GM23248 (cell line): ENCODE data around the gene HBS1L. TPM values are rescaled to one million over a fixed set of nuclear protein-coding genes. Genes with fewer than 3 reads are reported as not detected.

Source experiments
- DNase-seq: peaks from one replicate; pipeline ENCODE4 v3.0.0-alpha.2; 2015
- H2AFZ ChIP-seq: fragments of 200-600 bp; sonication (generic); 2 replicates; pipeline ENCODE4 v1.6.1; 2016; ENCODE audit warnings: antibody characterized with exemption
- H3F3A ChIP-seq: fragments of 200-600 bp; sonication (generic); 2 replicates; pipeline ENCODE4 v1.6.1; 2016; ENCODE audit warnings: mild to moderate bottlenecking, antibody characterized with exemption, mixed run types; ENCODE audit not compliant: insufficient read depth
- H3K27ac ChIP-seq: fragments of 200-600 bp; sonication (generic); 2 replicates; pipeline ENCODE4 v1.5.1; 2016; ENCODE audit warnings: mild to moderate bottlenecking
- H3K27me3 ChIP-seq: fragments of 200-600 bp; sonication (generic); replicated peaks from 2 replicates; pipeline ENCODE4 v1.6.1; 2016; ENCODE audit warnings: mild to moderate bottlenecking; ENCODE audit not compliant: insufficient read depth
- H3K36me3 ChIP-seq: fragments of 200-600 bp; sonication (generic); 2 replicates; pipeline ENCODE4 v1.6.1; 2016; ENCODE audit warnings: low read depth, mild to moderate bottlenecking
- H3K4me1 ChIP-seq: fragments of 200-600 bp; sonication (generic); 2 replicates; pipeline ENCODE4 v1.6.1; 2016; ENCODE audit warnings: mild to moderate bottlenecking; ENCODE audit not compliant: insufficient read depth
- H3K4me2 ChIP-seq: fragments of 200-600 bp; sonication (generic); one replicate; pipeline ENCODE4 v1.6.1; 2016; ENCODE audit warnings: mild to moderate bottlenecking; ENCODE audit not compliant: unreplicated experiment
- H3K4me3 ChIP-seq: fragments of 200-600 bp; sonication (generic); 2 replicates; pipeline ENCODE4 v1.5.1; 2016; ENCODE audit warnings: mild to moderate bottlenecking
- H3K79me2 ChIP-seq: fragments of 200-600 bp; sonication (generic); 2 replicates; pipeline ENCODE4 v1.6.1; 2016; ENCODE audit warnings: mild to moderate bottlenecking; ENCODE audit not compliant: insufficient read depth
- H3K9ac ChIP-seq: fragments of 200-600 bp; sonication (generic); 2 replicates; pipeline ENCODE4 v1.6.1; 2016; ENCODE audit warnings: mild to moderate bottlenecking
- H3K9me2 ChIP-seq: fragments of 200-600 bp; sonication (generic); 2 replicates; pipeline ENCODE4 v1.6.1; 2016; ENCODE audit warnings: mixed run types, mild to moderate bottlenecking, moderate library complexity; ENCODE audit not compliant: insufficient read depth
- H3K9me3 ChIP-seq: fragments of 200-600 bp; sonication (generic); one replicate; pipeline ENCODE4 v1.6.1; 2017; ENCODE audit warnings: low read depth
- H4K20me1 ChIP-seq: fragments of 200-600 bp; sonication (generic); 2 replicates; pipeline ENCODE4 v1.6.0; 2016; ENCODE audit not compliant: insufficient read depth
- EZH2 ChIP-seq: fragments of 200-600 bp; sonication (generic); IDR thresholded peaks from 2 replicates; pipeline ENCODE4 v1.6.1; 2018; ENCODE audit warnings: antibody characterized with exemption, mild to moderate bottlenecking; ENCODE audit not compliant: insufficient read depth, poor library complexity, severe bottlenecking
- EZH2phosphoT487 ChIP-seq: fragments of 200-600 bp; sonication (generic); IDR thresholded peaks from 2 replicates; pipeline ENCODE4 v1.6.1; 2018; ENCODE audit warnings: antibody characterized with exemption, moderate library complexity, mild to moderate bottlenecking, low read depth; ENCODE audit not compliant: insufficient read depth
- WGBS, 2 experiments: methylation state at CpG; one replicate each; pipeline ENCODE4 v1.1.6; 2015 to 2017; ENCODE audit warnings: low lambda C conversion rate in 2 of 2, low coverage in 1 of 2; ENCODE audit errors: missing lambda C conversion rate in 2 of 2; 5-methylcytosine and 5-hydroxymethylcytosine counted together
- in situ Hi-C: fragments of 300-500 bp; cut with MboI; formaldehyde crosslinking; loops from 2 replicates; pipeline ENCODE4 v1.15.0; 2020
- polyA plus RNA-seq: library from polyadenylated mRNA; unstranded; fragments of >200 nt; fragmentation: Nextera tagmentation; extraction: Ambion mirVana; gene quantifications from 2 replicates; pipeline ENCODE4 v1.2.1, GENCODE V29; 2016
- total RNA-seq: library from RNA; depleted of rRNA; stranded (reverse); fragments of >200 nt; shearing (Covaris generic); gene quantifications from 2 replicates; pipeline ENCODE4 v1.2.3, GENCODE V29; 2014

Gene HBS1L
- total and polyA plus RNA-seq, 2 experiments from 2014 or later: 83.1 to 83.9 TPM

- no peaks in the 10 kb centered on the region for H3K9me3 ChIP-seq
- H3K9me2 ChIP-seq: no peaks in the 10 kb centered on the region
- H4K20me1 ChIP-seq: no peaks in the 10 kb centered on the region
- no peak overlapping the region for H3K4me3 ChIP-seq
- H3K27ac ChIP-seq: no peak overlapping the region
- no peaks in the 10 kb centered on the region for H3K27me3 ChIP-seq
- H3K4me2 ChIP-seq: no peak overlapping the region
- H3K79me2 ChIP-seq: no peaks in the 10 kb centered on the region
- WGBS, 2 experiments: 92 to 96% methylated on average over 9 of the region's 9 CpGs
- H3K4me1 ChIP-seq: no peaks in the 10 kb centered on the region
- in situ Hi-C loops: no loop called here
- H3K36me3 ChIP-seq: peaks cover 20% of the 10 kb centered on the region; the same call in 1 of the 2 replicates
- no peak for TF ChIP-seq EZH2phosphoT487
- H3K9ac ChIP-seq: no peak overlapping the region
- H3F3A ChIP-seq: no peaks in the 10 kb centered on the region
- no peak overlapping the region for H2AFZ ChIP-seq
- DNase-seq: no peak
Observed at GRCh38 chr6:134997133-134997995, 57.3 kb downstream of the HBS1L start.

DNA sequence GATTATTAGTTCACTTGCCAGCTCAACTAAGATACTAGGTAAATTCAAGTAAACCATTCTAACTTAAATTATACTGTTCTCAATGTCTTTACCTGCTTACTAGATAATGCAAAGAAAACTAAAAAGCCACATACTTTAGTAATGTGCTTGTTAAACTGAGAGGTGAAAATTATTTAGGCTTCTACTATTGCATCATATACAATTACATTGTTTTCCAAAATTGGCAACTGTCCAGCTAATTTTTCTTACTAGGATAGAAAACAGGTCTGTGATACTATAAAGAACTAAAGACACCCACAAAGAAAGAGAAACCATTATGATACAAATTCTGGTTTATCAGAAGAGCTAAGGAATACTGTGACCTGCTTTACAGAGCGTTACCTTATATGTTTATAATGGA is 59.1 kb downstream of the HBS1L start:
- Histone ChIP-seq H3F3A (no peaks in the 10 kb centered on the region), H3K4me2 (no peak overlapping the region), H4K20me1 (no peaks in the 10 kb centered on the region), H2AFZ (no peak overlapping the region), H3K9me3 (no peaks in the 10 kb centered on the region), H3K27ac (no peak overlapping the region), H3K9ac (no peak overlapping the region), H3K79me2 (no peaks in the 10 kb centered on the region), H3K27me3 (no peaks in the 10 kb centered on the region), H3K9me2 (no peaks in the 10 kb centered on the region), H3K4me3 (no peak overlapping the region), H3K36me3 (peaks cover 27% of the 10 kb centered on the region; the same call in 1 of the 2 replicates), H3K4me1 (no peaks in the 10 kb centered on the region)
- in situ Hi-C loops: no loop called here
- WGBS, 2 experiments: 100% methylated on average over 1 of the region's 1 CpG
- TF ChIP-seq EZH2 (no peak), EZH2phosphoT487 (no peak)
- DNase-seq: no peak

DNA sequence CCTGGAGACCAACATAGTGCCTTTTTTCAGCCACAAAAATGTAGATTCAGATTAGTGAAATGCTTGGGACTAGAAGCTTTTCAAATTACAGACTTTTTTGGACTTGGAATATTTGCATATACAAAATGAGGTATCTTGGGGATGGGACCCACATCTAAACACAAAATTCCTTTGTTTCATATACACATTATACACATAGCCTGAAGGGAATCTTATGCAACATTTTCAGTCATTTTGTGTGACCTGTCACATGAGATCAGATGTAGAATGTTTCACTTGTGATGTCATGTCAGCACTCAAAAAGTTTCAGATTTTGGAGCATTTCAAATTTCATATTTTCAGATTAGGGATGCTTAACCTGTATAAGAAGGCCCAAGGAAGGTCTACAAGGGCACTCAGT is 60.2 kb downstream of the HBS1L start:
- Histone ChIP-seq H2AFZ (no peak overlapping the region), H3K27ac (no peak overlapping the region), H4K20me1 (no peaks in the 10 kb centered on the region), H3K9me2 (no peaks in the 10 kb centered on the region), H3K4me1 (no peaks in the 10 kb centered on the region), H3F3A (no peaks in the 10 kb centered on the region), H3K36me3 (peaks cover 27% of the 10 kb centered on the region; the same call in 1 of the 2 replicates), H3K4me3 (no peak overlapping the region), H3K9me3 (no peaks in the 10 kb centered on the region), H3K27me3 (no peaks in the 10 kb centered on the region), H3K9ac (no peak overlapping the region), H3K4me2 (no peak overlapping the region), H3K79me2 (no peaks in the 10 kb centered on the region)
- no peak for TF ChIP-seq EZH2phosphoT487
- no peak for TF ChIP-seq EZH2
- DNase-seq: peak; percentile 5
- in situ Hi-C loops: no loop called here

- whole genome bisulfite sequencing, 2 experiments: 95 to 97% methylated on average over 6 of the region's 6 CpGs
Observed at GRCh38 chr6:134992155-134992554, 62.5 kb downstream of the HBS1L start.

More at GRCh38 chr6:134992155-134992554, 62.5 kb downstream of the HBS1L start:
- H4K20me1 ChIP-seq: no peaks in the 10 kb centered on the region
- TF ChIP-seq EZH2: no peak
- TF ChIP-seq EZH2phosphoT487: no peak
- no peak for DNase-seq
- no peaks in the 10 kb centered on the region for H3K79me2 ChIP-seq
- H3K36me3 ChIP-seq: peaks cover 31% of the 10 kb centered on the region; the same call in 1 of the 2 replicates
- H3F3A ChIP-seq: no peaks in the 10 kb centered on the region
- no peak overlapping the region for H2AFZ ChIP-seq
- H3K9me3 ChIP-seq: no peaks in the 10 kb centered on the region
- H3K27me3 ChIP-seq: no peaks in the 10 kb centered on the region
- H3K4me1 ChIP-seq: no peaks in the 10 kb centered on the region
- no peak overlapping the region for H3K4me2 ChIP-seq
- H3K9ac ChIP-seq: no peak overlapping the region
- in situ Hi-C loops: no loop called here
- no peaks in the 10 kb centered on the region for H3K9me2 ChIP-seq
- H3K4me3 ChIP-seq: no peak overlapping the region
- no peak overlapping the region for H3K27ac ChIP-seq
